PC-3 (cell line): ENCODE measurements around the gene TBX2.

Source experiments
- EZH2phosphoT487 ChIP-seq: fragments of 300-600 bp; sonication (generic); IDR thresholded peaks from 2 replicates; pipeline ENCODE4 v1.6.1; 2018; ENCODE audit warnings: mild to moderate bottlenecking, antibody characterized with exemption, low read length, borderline replicate concordance
- TF ChIP-seq, protein P1 (sequence below): fragments of 300-600 bp; sonication (generic); conservative IDR thresholded peaks from 2 replicates; pipeline ENCODE4 v1.5.1; 2017; ENCODE audit warnings: antibody characterized with exemption, low read depth, mild to moderate bottlenecking, low read length

DNA sequence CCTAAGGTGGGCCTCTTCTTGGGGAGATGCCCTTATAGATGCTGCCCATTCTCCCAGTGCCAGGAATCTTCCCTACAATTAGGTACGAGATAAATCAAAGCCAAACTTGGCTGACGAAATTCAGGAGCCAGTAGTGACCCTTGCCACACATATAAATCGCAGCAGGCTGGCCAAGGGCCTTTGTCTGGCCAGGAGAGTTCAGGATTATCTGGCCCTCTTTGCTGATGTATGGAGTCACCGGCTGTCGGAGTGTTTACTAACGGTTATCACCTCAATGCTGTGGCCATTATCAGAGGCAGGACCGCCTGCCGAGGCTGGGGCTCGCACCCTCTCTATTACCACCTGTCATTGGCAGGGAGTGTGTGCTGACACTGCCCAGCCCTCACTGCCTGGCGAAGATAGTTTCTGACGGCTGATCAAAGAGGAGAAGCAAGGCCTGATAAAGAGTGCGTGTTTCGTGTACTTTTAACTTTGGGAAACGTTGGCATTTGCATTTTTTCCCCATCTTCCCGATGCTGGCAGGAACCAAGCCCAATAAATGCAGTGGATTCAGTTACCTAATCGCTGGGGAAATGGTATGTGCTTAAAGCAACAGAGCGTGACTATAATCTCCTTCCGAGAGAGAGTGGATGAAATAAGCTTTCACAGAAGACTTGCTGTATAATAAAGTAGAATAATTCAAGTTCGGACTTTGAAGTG is 32.8 kb upstream of the TBX2 start:
- TF ChIP-seq, protein P1, sequence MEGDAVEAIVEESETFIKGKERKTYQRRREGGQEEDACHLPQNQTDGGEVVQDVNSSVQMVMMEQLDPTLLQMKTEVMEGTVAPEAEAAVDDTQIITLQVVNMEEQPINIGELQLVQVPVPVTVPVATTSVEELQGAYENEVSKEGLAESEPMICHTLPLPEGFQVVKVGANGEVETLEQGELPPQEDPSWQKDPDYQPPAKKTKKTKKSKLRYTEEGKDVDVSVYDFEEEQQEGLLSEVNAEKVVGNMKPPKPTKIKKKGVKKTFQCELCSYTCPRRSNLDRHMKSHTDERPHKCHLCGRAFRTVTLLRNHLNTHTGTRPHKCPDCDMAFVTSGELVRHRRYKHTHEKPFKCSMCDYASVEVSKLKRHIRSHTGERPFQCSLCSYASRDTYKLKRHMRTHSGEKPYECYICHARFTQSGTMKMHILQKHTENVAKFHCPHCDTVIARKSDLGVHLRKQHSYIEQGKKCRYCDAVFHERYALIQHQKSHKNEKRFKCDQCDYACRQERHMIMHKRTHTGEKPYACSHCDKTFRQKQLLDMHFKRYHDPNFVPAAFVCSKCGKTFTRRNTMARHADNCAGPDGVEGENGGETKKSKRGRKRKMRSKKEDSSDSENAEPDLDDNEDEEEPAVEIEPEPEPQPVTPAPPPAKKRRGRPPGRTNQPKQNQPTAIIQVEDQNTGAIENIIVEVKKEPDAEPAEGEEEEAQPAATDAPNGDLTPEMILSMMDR: no peak
- TF ChIP-seq EZH2phosphoT487: no peak
